Keratinocyte (primary cell): ENCODE measurements around the gene TUBB6. TPM values are rescaled to one million over a fixed set of nuclear protein-coding genes. Genes with fewer than 3 reads are reported as not detected.

Experiments
- DNase-seq: peaks from one replicate; pipeline ENCODE4 v3.0.0-alpha.2; 2011; ENCODE audit warnings: low read depth, missing footprints, low spot score
- FAIRE-seq: peaks from 2 replicates; lab custom pipeline; 2011; peaks lifted over from hg19 to GRCh38; lab: Jason Lieb, UNC
- H2AFZ ChIP-seq: 2 replicates; pipeline ENCODE4 v1.6.0; 2012; ENCODE audit warnings: low read length, control low read depth, inconsistent platforms; ENCODE audit not compliant: control insufficient read depth
- H3K27ac ChIP-seq: 2 replicates; pipeline ENCODE4 v1.5.1; 2011; ENCODE audit warnings: low read length; ENCODE audit not compliant: control insufficient read depth, insufficient read depth
- H3K27me3 ChIP-seq: 3 replicates; pipeline ENCODE4 v1.6.0; 2011; ENCODE audit warnings: low read length; ENCODE audit not compliant: control insufficient read depth, insufficient read depth; ENCODE audit errors: extremely low read depth
- H3K36me3 ChIP-seq, 2 experiments: 2 replicates in 1 of 2; 3 replicates in 1 of 2; pipeline ENCODE4 v1.5.1; 2011; ENCODE audit warnings: low read length in 2 of 2, mild to moderate bottlenecking in 1 of 2; ENCODE audit not compliant: control insufficient read depth in 2 of 2, insufficient read depth in 2 of 2; ENCODE audit errors: extremely low read depth in 1 of 2
- H3K4me1 ChIP-seq: 3 replicates; pipeline ENCODE4 v1.5.1; 2011; ENCODE audit warnings: low read length; ENCODE audit not compliant: control insufficient read depth, insufficient read depth; ENCODE audit errors: extremely low read depth
- H3K4me2 ChIP-seq: 3 replicates; pipeline ENCODE4 v1.6.0; 2011; ENCODE audit warnings: low read depth, low read length; ENCODE audit not compliant: control insufficient read depth, insufficient read depth; ENCODE audit errors: extremely low read depth
- H3K4me3 ChIP-seq, 3 experiments: fragments of 200-600 bp in 1 of 3; sonication (generic) in 1 of 3; 2 replicates in 2 of 3; 3 replicates in 1 of 3; pipeline ENCODE4 v1.5.1; 2011 to 2016; ENCODE audit warnings: low read length in 3 of 3, mild to moderate bottlenecking in 3 of 3, control low read depth in 2 of 3, inconsistent platforms in 1 of 3, low read depth in 1 of 3, mixed read lengths in 1 of 3, mixed run types in 1 of 3, moderate library complexity in 1 of 3; ENCODE audit not compliant: control insufficient read depth in 2 of 3, insufficient read depth in 2 of 3; ENCODE audit errors: extremely low read depth in 1 of 3
- H3K79me2 ChIP-seq: 2 replicates; pipeline ENCODE4 v1.6.0; 2012; ENCODE audit warnings: low read length; ENCODE audit not compliant: control insufficient read depth, insufficient read depth
- H3K9ac ChIP-seq: 3 replicates; pipeline ENCODE4 v1.6.0; 2011; ENCODE audit warnings: low read length; ENCODE audit not compliant: control insufficient read depth, insufficient read depth; ENCODE audit errors: extremely low read depth
- H3K9me1 ChIP-seq: 3 replicates; pipeline ENCODE4 v1.6.0; 2011; ENCODE audit warnings: low read length; ENCODE audit not compliant: control insufficient read depth, insufficient read depth; ENCODE audit errors: extremely low read depth
- H3K9me3 ChIP-seq: 2 replicates; pipeline ENCODE4 v1.5.1; 2012; ENCODE audit warnings: low read depth, low read length; ENCODE audit not compliant: control insufficient read depth
- H4K20me1 ChIP-seq: 3 replicates; pipeline ENCODE4 v1.6.0; 2011; ENCODE audit warnings: low read length; ENCODE audit not compliant: control insufficient read depth, insufficient read depth; ENCODE audit errors: extremely low read depth
- CTCF ChIP-seq, 3 experiments: IDR thresholded peaks in 1 of 3; conservative IDR thresholded peaks in 1 of 3; optimal IDR thresholded peaks in 1 of 3; 2 replicates in 2 of 3; 3 replicates in 1 of 3; pipeline versions ENCODE3 to v1.5.1; 2011; ENCODE audit warnings: low read length in 3 of 3, mild to moderate bottlenecking in 3 of 3, moderate library complexity in 2 of 3, control low read depth in 1 of 3, inconsistent platforms in 1 of 3; ENCODE audit not compliant: insufficient read depth in 2 of 3; ENCODE audit errors: extremely low read depth in 1 of 3
- EZH2 ChIP-seq: IDR thresholded peaks from one replicate; pipeline ENCODE4 v1.6.1; 2012; ENCODE audit warnings: inconsistent platforms, mild to moderate bottlenecking, low read length, moderate library complexity
- dilution Hi-C: fragments of 300-500 bp; cut with MboI; formaldehyde crosslinking; loops from one replicate; pipeline ENCODE4 v1.7.0; 2020; ENCODE audit warnings: low sequenced_read_pairs; ENCODE audit not compliant: extremely low pct_ligation_motif_present
- polyA plus RNA-seq, 5 experiments: library from polyadenylated mRNA; depleted of rRNA in 3 of 5; stranded (reverse) in 3 of 5; stranded (forward) in 1 of 5; unstranded in 1 of 5; fragments of >200 nt; gene quantifications; 1 replicate in 1 of 5; 2 replicates in 3 of 5; 3 replicates in 1 of 5; pipeline versions ENCODE4 v1.2.1 to v1.2.3, GENCODE V29; 2011 to 2012; ENCODE audit warnings: missing spikeins in 2 of 5, low read depth in 1 of 5, low replicate concordance in 1 of 5

Gene TUBB6
- polyA plus RNA-seq, 1 donor (not counting 4 experiments of a cell fraction or from before 2014, with no cell fraction given), result 479 TPM

- H3K4me2 ChIP-seq, result no peak overlapping the region
- H4K20me1 ChIP-seq, result peaks cover 2% of the 10 kb centered on the region
- no peaks in the 10 kb centered on the region for H3K4me1 ChIP-seq
- peaks cover 40% of the 10 kb centered on the region for H3K79me2 ChIP-seq
- H2AFZ ChIP-seq, result no peak overlapping the region
- H3K9ac ChIP-seq, result no peak overlapping the region
- DNase-seq (no peak), FAIRE-seq (no peak)
- H3K27ac ChIP-seq, result no peak overlapping the region
- H3K9me3 ChIP-seq, result no peaks in the 10 kb centered on the region
- dilution Hi-C loops, result no loop called here
- H3K4me3 ChIP-seq, result no peak overlapping the region
- H3K27me3 ChIP-seq, result no peaks in the 10 kb centered on the region
- TF ChIP-seq EZH2 (no peak), CTCF (optimal IDR thresholded peaks at IDR 0.05 in 1 of 3, IDR thresholded peaks at IDR 0.05 in 1 of 3, conservative IDR thresholded peaks at IDR 0.05 in 1 of 3; ENCODE audit: extremely low read depth in 1 of 3, insufficient read depth in 2 of 3, low read length in 3 of 3) (no peak)
- H3K9me1 ChIP-seq, result no peaks in the 10 kb centered on the region
- peaks cover 14 to 57% of the 10 kb centered on the region in 2 experiments for H3K36me3 ChIP-seq
Observed at GRCh38 chr18:12366784-12367183, 58.7 kb downstream of the TUBB6 start.

GRCh38 chr18:12369211-12369610 lies 61.2 kb downstream of the TUBB6 start:
- Histone ChIP-seq H3K4me1 (peaks cover 9% of the 10 kb centered on the region), H3K27ac (no peak overlapping the region), H3K36me3 (peaks cover 8 to 46% of the 10 kb centered on the region in 2 experiments), H3K79me2 (peaks cover 63% of the 10 kb centered on the region), H3K4me3 (no peak overlapping the region), H3K4me2 (no peak overlapping the region), H3K27me3 (no peaks in the 10 kb centered on the region), H3K9ac (no peak overlapping the region), H2AFZ (no peak overlapping the region), H3K9me3 (no peaks in the 10 kb centered on the region), H3K9me1 (peaks cover 5% of the 10 kb centered on the region), H4K20me1 (peaks cover 11% of the 10 kb centered on the region)
- no peak for DNase-seq
- dilution Hi-C loops, result no loop called here
- no peak for FAIRE-seq
- TF ChIP-seq EZH2 (no peak), CTCF (optimal IDR thresholded peaks at IDR 0.05 in 1 of 3, IDR thresholded peaks at IDR 0.05 in 1 of 3, conservative IDR thresholded peaks at IDR 0.05 in 1 of 3; ENCODE audit: extremely low read depth in 1 of 3, insufficient read depth in 2 of 3, low read length in 3 of 3) (no peak)
